Neuronal stem cell (in vitro differentiated cells): ENCODE measurements around the gene RPL18.

Experiments
- DNase-seq: peaks from one replicate; pipeline ENCODE4 v3.0.0-alpha.2; 2013; ENCODE audit warnings: low spot score
- H2AFZ ChIP-seq: one replicate; pipeline ENCODE4 v1.6.1; 2013; ENCODE audit warnings: mild to moderate bottlenecking, low read length, inconsistent platforms
- H2AK5ac ChIP-seq: 2 replicates; pipeline ENCODE4 v1.6.1; 2013; ENCODE audit warnings: low read depth, mild to moderate bottlenecking, inconsistent platforms, low read length, moderate library complexity, mixed read lengths
- H2BK120ac ChIP-seq: 2 replicates; pipeline ENCODE4 v1.6.1; 2013; ENCODE audit warnings: low read depth, mild to moderate bottlenecking, inconsistent platforms, low read length, moderate library complexity, mixed read lengths
- H2BK12ac ChIP-seq: one replicate; pipeline ENCODE4 v1.6.1; 2013; ENCODE audit warnings: low read length, inconsistent platforms
- H2BK15ac ChIP-seq: 2 replicates; pipeline ENCODE4 v1.6.1; 2013; ENCODE audit warnings: mild to moderate bottlenecking, low read length, inconsistent platforms, mixed read lengths
- H2BK5ac ChIP-seq: one replicate; pipeline ENCODE4 v1.6.1; 2013; ENCODE audit warnings: inconsistent platforms, mild to moderate bottlenecking, low read length, moderate library complexity
- H3K14ac ChIP-seq: one replicate; pipeline ENCODE4 v1.6.1; 2013; ENCODE audit warnings: low read length, inconsistent platforms
- H3K18ac ChIP-seq: 2 replicates; pipeline ENCODE4 v1.6.1; 2013; ENCODE audit warnings: low read length, inconsistent platforms
- H3K23ac ChIP-seq: 2 replicates; pipeline ENCODE4 v1.6.1; 2013; ENCODE audit warnings: low read depth, mild to moderate bottlenecking, mixed read lengths, low read length, inconsistent platforms; ENCODE audit not compliant: poor library complexity
- H3K27ac ChIP-seq: replicated peaks from 3 replicates; pipeline ENCODE4 v1.5.1; 2013; ENCODE audit warnings: low read length, inconsistent platforms
- H3K27me3 ChIP-seq, 3 experiments: 2 replicates each; pipeline ENCODE4 v1.6.1; 2013; ENCODE audit warnings: low read length in 3 of 3, mild to moderate bottlenecking in 2 of 3, inconsistent platforms in 1 of 3, low read depth in 1 of 3, mixed read lengths in 1 of 3, moderate library complexity in 1 of 3; ENCODE audit not compliant: control insufficient read depth in 3 of 3, insufficient read depth in 3 of 3
- H3K36me3 ChIP-seq, 2 donors: replicated peaks in 1 of 2; 2 replicates each; pipeline ENCODE4 v1.6.1; 2013; ENCODE audit warnings: low read length in 2 of 2; ENCODE audit not compliant: control insufficient read depth in 2 of 2, insufficient read depth in 2 of 2
- H3K4ac ChIP-seq: 2 replicates; pipeline ENCODE4 v1.6.1; 2013; ENCODE audit warnings: inconsistent platforms, mild to moderate bottlenecking, low read length, moderate library complexity
- H3K4me1 ChIP-seq, 2 donors: 1 replicate in 1 of 2; 2 replicates in 1 of 2; pipeline ENCODE4 v1.6.1; 2013; ENCODE audit warnings: low read length in 2 of 2, low read depth in 1 of 2; ENCODE audit not compliant: control insufficient read depth in 2 of 2, insufficient read depth in 1 of 2
- H3K4me2 ChIP-seq: one replicate; pipeline ENCODE4 v1.6.1; 2013; ENCODE audit warnings: mild to moderate bottlenecking, low read length, inconsistent platforms; ENCODE audit not compliant: insufficient read depth, poor library complexity, severe bottlenecking
- H3K4me3 ChIP-seq, 2 donors: 2 replicates each; pipeline ENCODE4 v1.5.1; 2013; ENCODE audit warnings: low read length in 2 of 2, mild to moderate bottlenecking in 2 of 2, inconsistent platforms in 1 of 2, moderate library complexity in 1 of 2
- H3K79me1 ChIP-seq: one replicate; pipeline ENCODE4 v1.6.1; 2013; ENCODE audit warnings: low read depth, mild to moderate bottlenecking, inconsistent platforms, low read length, moderate library complexity
- H3K9ac ChIP-seq: one replicate; pipeline ENCODE4 v1.6.1; 2013; ENCODE audit warnings: mild to moderate bottlenecking, low read depth, low read length, inconsistent platforms; ENCODE audit not compliant: poor library complexity
- H3K9me3 ChIP-seq, 2 donors: replicated peaks in 1 of 2; 2 replicates each; pipeline versions ENCODE3 to v1.6.1; 2013; ENCODE audit warnings: low read length in 2 of 2, mild to moderate bottlenecking in 2 of 2, inconsistent platforms in 1 of 2, low read depth in 1 of 2, mixed read lengths in 1 of 2, moderate library complexity in 1 of 2; ENCODE audit not compliant: control insufficient read depth in 2 of 2, insufficient read depth in 1 of 2
- H4K8ac ChIP-seq: one replicate; pipeline ENCODE4 v1.6.1; 2013; ENCODE audit warnings: low read depth, mild to moderate bottlenecking, inconsistent platforms, low read length, moderate library complexity
- H4K91ac ChIP-seq: one replicate; pipeline ENCODE4 v1.6.1; 2013; ENCODE audit warnings: low read length, low read depth, mild to moderate bottlenecking, inconsistent platforms; ENCODE audit not compliant: poor library complexity
- WGBS, 2 donors: extraction: QIAGEN DNeasy Blood & Tissue Kit; methylation state at CpG; one replicate each; pipeline ENCODE4 v1.1.7; 2013; ENCODE audit warnings: missing lambda C conversion rate in 2 of 2, mixed read lengths in 1 of 2; ENCODE audit not compliant: insufficient read length in 2 of 2, insufficient replicate concordance in 1 of 2; ENCODE audit errors: extremely low coverage in 2 of 2; 5-methylcytosine and 5-hydroxymethylcytosine counted together

RPL18 gene

DNA sequence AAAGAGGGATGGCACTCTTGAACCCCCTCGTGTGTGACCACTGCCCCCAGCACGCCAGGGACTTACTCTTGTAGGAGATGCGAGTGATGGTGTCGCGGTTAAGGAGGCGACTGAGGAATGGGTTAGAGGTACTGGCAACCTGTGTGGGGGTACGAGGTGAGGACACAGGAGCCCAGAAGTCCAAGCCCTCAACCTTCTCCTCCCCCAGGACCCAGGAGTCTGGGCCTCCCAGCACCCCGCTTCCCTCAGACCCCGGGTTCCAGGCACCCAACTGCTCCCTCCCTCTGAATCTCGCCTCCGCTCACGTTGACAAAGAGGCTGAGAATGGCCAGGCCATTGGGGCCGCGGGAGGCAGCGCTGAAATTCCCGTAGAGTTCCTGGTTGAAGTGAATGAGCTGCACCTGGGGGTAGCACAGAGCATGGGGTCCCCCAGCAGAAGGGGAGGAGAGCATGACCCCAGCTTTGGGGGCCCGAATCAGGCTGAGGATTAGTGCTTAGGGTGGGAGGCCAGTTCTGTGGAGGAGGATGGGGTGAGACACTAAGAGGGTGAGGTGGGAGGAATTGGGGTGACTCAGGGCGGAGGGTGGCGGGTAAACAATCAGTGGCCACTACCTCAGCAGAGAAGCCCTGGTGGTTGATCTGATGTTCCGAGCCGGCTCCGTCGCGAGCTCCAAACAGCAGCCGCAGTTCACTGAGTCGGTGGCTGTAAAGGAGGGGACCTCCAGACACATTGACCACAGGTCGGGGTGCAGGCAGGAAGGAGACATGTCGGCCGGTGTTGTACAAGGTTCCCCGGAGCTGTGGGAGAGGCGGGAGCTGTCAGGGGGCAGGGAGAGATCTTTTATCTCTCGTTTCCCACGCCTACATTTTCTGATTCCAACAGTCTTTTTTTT is 20.8 kb upstream of the RPL18 start:
- WGBS, 2 donors: no CpG with 5 or more reads among the region's 33 CpGs

DNA sequence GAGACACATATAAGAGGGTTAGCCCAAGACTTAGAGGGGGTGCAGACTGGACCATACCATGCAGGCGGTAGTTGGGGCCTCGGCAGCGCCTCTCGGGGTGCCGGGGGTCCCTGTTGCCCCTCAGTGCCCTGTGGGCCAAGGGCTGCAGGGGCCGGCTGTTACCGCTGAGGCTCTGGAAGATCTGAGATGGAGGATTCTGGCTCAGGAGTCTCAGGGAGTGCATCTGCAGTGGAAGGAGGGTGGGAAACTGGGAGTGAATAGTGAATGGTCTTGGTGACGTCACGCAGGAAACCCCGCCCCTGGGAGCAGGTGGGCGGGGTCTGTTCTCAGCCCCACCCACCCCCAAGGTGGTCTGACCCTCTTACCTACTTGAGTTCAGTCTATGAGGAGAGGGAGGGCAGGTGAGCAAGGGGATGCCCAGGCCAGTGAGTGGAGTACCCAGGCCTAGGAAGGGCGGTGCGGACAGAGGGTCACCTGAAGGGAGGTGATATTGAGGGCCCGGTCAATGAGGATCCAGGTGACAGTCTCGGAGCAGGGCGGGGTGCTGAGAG is 19.9 kb upstream of the RPL18 start:
- Histone ChIP-seq H2AFZ (peak overlapping the region; percentile 77), H2AK5ac (peak overlapping the region; percentile 62), H3K4me2 (no peak overlapping the region), H3K18ac (peak overlapping the region; percentile 53), H4K91ac (no peak overlapping the region), H3K9ac (peak overlapping the region; percentile 46), H3K27me3 (peaks cover 0 to 4% (median 0%) of the 10 kb centered on the region in 3 experiments), H4K8ac (no peak overlapping the region), H3K23ac (no peak overlapping the region), H2BK5ac (no peak overlapping the region), H3K4me3 (peak overlapping the region in 1 of 2 donors; percentile 71), H3K79me1 (no peaks in the 10 kb centered on the region), H3K27ac (peak overlapping the region; percentile 59), H3K36me3 (peaks cover 0 to 4% of the 10 kb centered on the region in 2 donors), H3K14ac (no peak overlapping the region), H3K9me3 (peaks cover 0 to 3% of the 10 kb centered on the region in 2 donors), H3K4me1 (peaks cover 16 to 26% of the 10 kb centered on the region in 2 donors), H2BK12ac (peak overlapping the region; percentile 78), H2BK120ac (peak overlapping the region; percentile 65), H3K4ac (no peak overlapping the region), H2BK15ac (peak overlapping the region; percentile 19)
- no peak for DNase-seq
- WGBS, 2 donors: no CpG with 5 or more reads among the region's 16 CpGs

More for the DNA sequence above, 20.8 kb upstream of the RPL18 start:
- no peak overlapping the region for H3K4me3 ChIP-seq
- peak overlapping the region; percentile 65 for H2BK120ac ChIP-seq
- peak overlapping the region; percentile 60 for H3K9ac ChIP-seq
- peak overlapping the region; percentile 71 for H3K18ac ChIP-seq
- no peak overlapping the region for H2AFZ ChIP-seq
- H2BK12ac ChIP-seq: peak overlapping the region; percentile 78
- H3K79me1 ChIP-seq: peaks cover 6% of the 10 kb centered on the region
- H3K4me1 ChIP-seq: peaks cover 16 to 25% of the 10 kb centered on the region in 2 donors
- H2AK5ac ChIP-seq: peak overlapping the region; percentile 62
- no peak overlapping the region for H3K27ac ChIP-seq
- no peak overlapping the region for H3K14ac ChIP-seq
- H2BK15ac ChIP-seq: peak overlapping the region; percentile 19
- no peak overlapping the region for H4K8ac ChIP-seq
- no peak overlapping the region for H3K23ac ChIP-seq
- H3K27me3 ChIP-seq: peaks cover 0 to 4% (median 0%) of the 10 kb centered on the region in 3 experiments
- H4K91ac ChIP-seq: no peak overlapping the region
- DNase-seq: no peak
- peaks cover 0 to 3% of the 10 kb centered on the region in 2 donors for H3K9me3 ChIP-seq
- H3K4me2 ChIP-seq: no peak overlapping the region
- H3K4ac ChIP-seq: no peak overlapping the region
- H2BK5ac ChIP-seq: peak overlapping the region; percentile 87
- H3K36me3 ChIP-seq: peaks cover 0 to 4% of the 10 kb centered on the region in 2 donors

DNA sequence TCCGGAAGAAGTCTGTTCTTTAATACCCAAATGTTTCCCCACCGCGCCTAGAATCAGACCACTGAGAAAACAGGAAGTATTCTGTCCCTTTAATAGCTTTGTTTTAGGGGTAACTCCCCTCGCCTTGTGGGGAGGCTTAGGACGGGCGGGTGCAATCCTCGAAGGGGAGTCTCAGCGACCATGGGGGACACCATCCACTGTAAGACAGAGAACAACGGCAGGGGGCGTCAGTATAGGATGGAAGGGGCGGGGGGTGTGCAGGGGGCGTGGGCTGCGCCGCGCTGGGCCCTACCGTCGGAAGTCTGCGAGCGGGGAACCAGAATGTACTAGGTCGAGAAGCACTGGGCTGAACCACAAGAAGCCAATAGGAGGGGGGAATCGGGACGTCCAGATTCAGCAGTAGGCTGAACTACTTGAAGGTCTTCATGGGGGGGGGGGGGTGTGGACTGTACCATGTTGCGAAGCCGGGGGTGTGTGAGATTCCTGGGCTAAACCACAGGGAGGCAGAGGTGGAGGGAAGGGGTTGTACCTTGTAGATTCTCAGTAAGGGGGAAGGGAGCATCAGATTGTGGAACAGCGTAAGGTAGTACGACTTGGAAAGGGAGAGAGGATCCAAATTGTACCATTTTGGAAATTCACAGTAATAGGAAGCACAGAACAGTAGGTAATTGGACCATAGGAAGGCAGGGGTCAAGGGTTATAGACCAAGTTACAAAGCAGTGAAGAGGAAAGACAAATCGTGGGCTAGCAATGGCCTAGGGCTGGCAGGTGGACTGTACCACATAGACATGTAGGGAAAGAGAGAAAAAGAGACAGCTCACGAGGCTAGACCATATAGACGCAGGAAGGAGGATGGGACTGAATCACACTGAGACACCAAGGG is 19.2 kb upstream of the RPL18 start:
- peak overlapping the region; percentile 71 for H3K4me3 ChIP-seq
- WGBS, 2 donors: no CpG with 5 or more reads among the region's 29 CpGs

More for the DNA sequence above, 19.2 kb upstream of the RPL18 start:
- H3K9ac ChIP-seq: peak overlapping the region; percentile 46
- no peaks in the 10 kb centered on the region for H3K79me1 ChIP-seq
- no peak overlapping the region for H2BK5ac ChIP-seq
- H2BK15ac ChIP-seq: peak overlapping the region; percentile 80
- peak overlapping the region; percentile 89 for H3K27ac ChIP-seq
- peak overlapping the region; percentile 93 for H3K18ac ChIP-seq
- peak overlapping the region; percentile 62 for H2AK5ac ChIP-seq
- H3K36me3 ChIP-seq: peaks cover under 1 to 7% of the 10 kb centered on the region in 2 donors
- H3K23ac ChIP-seq: no peak overlapping the region
- peak overlapping the region; percentile 77 for H2AFZ ChIP-seq
- peak overlapping the region; percentile 97 for H3K4me2 ChIP-seq
- no peak overlapping the region for H4K8ac ChIP-seq
- H4K91ac ChIP-seq: no peak overlapping the region
- peak; percentile 90 for DNase-seq
- H3K27me3 ChIP-seq: peaks cover 0 to 4% (median 0%) of the 10 kb centered on the region in 3 experiments
- peaks cover 0 to 3% of the 10 kb centered on the region in 2 donors for H3K9me3 ChIP-seq
- no peak overlapping the region for H3K4ac ChIP-seq
- H2BK12ac ChIP-seq: peak overlapping the region; percentile 48
- no peak overlapping the region for H2BK120ac ChIP-seq
- H3K14ac ChIP-seq: no peak overlapping the region
- H3K4me1 ChIP-seq: peaks cover 20 to 29% of the 10 kb centered on the region in 2 donors
